Measurements from ENCODE around the gene CASQ2.

DNA sequence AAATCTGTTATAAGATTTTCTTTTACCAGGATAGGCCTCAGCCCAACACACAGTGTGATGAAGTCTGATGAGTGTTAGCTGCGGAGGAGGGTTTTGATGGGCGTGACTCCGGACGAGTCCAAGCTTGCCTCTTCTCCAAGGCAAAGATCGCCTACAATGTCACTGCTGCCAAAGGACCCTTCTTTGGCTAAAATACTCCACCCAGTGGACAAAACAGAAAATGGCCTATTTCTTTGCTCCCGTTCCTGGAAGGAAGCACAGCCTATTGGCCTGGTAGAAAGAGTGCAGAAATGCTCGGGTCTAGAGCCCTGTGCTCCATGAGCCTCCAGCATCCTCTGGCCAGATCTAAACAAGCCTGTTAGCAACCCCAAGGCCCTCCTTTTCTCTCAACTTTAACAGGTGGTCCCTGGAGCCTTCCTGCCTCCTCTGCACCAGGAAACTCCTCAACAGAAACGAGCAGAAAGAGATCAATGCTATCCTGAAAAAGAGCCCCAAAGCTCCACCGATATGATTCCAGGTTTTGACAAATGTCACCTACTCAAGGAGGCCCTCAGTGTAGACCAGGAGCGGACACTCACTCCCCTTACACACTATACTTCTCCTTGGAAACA lies 3.4 kb upstream of the CASQ2 start:
- peak in 5 of 7 experiments; percentile 55 to 78 (median 69) for TF ChIP-seq CTCF (IDR thresholded peaks at IDR 0.05)
- TF ChIP-seq POLR2A (IDR thresholded peaks at IDR 0.05), result no peak
- peak in 2 of 3 donors; percentile 44 to 45 for TF ChIP-seq POLR2AphosphoS5 (IDR thresholded peaks at IDR 0.05)
